DND-41 (cell line): ENCODE measurements around the gene CSNK2B.

Experiments used
- ATAC-seq: fragments of 200-7000 bp; cut with Tn5 transposase; 3 replicates; pipeline ENCODE4 v1.9.1; 2021; ENCODE audit warnings: low read depth; ENCODE audit not compliant: insufficient read depth
- DNase-seq: peaks from one replicate; pipeline ENCODE4 v3.0.0-alpha.2; 2020
- H2AFZ ChIP-seq: 2 replicates; pipeline ENCODE4 v1.6.0; 2012; ENCODE audit warnings: low read depth, low read length
- H3K27ac ChIP-seq: 2 replicates; pipeline ENCODE4 v1.5.1; 2012; ENCODE audit warnings: low read length, inconsistent platforms
- H3K27me3 ChIP-seq: fragments of 200-600 bp; sonication (generic); 2 replicates; pipeline ENCODE4 v1.6.0; 2012; ENCODE audit warnings: low read length, mild to moderate bottlenecking, inconsistent platforms; ENCODE audit not compliant: insufficient read depth, poor library complexity
- H3K36me3 ChIP-seq: 2 replicates; pipeline ENCODE4 v1.5.1; 2012; ENCODE audit warnings: low read length, inconsistent platforms; ENCODE audit not compliant: insufficient read depth
- H3K4me1 ChIP-seq: 2 replicates; pipeline ENCODE4 v1.5.1; 2012; ENCODE audit warnings: mild to moderate bottlenecking, low read length; ENCODE audit not compliant: insufficient read depth
- H3K4me2 ChIP-seq: 2 replicates; pipeline ENCODE4 v1.6.0; 2012; ENCODE audit warnings: mild to moderate bottlenecking, moderate library complexity, low read length, inconsistent platforms; ENCODE audit not compliant: insufficient read depth
- H3K4me3 ChIP-seq, 2 experiments: fragments of 200-600 bp in 1 of 2; shearing (Covaris generic) in 1 of 2; 2 replicates each; pipeline ENCODE4 v1.5.1; 2012 to 2016; ENCODE audit warnings: inconsistent platforms in 2 of 2, low read length in 2 of 2, mild to moderate bottlenecking in 2 of 2, low read depth in 1 of 2, moderate library complexity in 1 of 2
- H3K79me2 ChIP-seq: 2 replicates; pipeline ENCODE4 v1.6.0; 2012; ENCODE audit warnings: low read length, inconsistent platforms; ENCODE audit not compliant: insufficient read depth
- H3K9ac ChIP-seq: 2 replicates; pipeline ENCODE4 v1.6.0; 2012; ENCODE audit warnings: low read depth, mild to moderate bottlenecking, inconsistent platforms, low read length, moderate library complexity
- H3K9me3 ChIP-seq: 2 replicates; pipeline ENCODE4 v1.5.1; 2012; ENCODE audit warnings: low read length, moderate library complexity, mild to moderate bottlenecking, inconsistent platforms; ENCODE audit not compliant: insufficient read depth, severe bottlenecking
- H4K20me1 ChIP-seq: 2 replicates; pipeline ENCODE4 v1.6.0; 2012; ENCODE audit warnings: low read length; ENCODE audit not compliant: insufficient read depth
- EZH2 ChIP-seq: IDR thresholded peaks from 3 replicates; pipeline ENCODE4 v1.6.1; 2012; ENCODE audit warnings: borderline replicate concordance, low read depth, mild to moderate bottlenecking, moderate library complexity, low read length, inconsistent platforms; ENCODE audit not compliant: severe bottlenecking
- TF ChIP-seq, protein P1 (sequence below): IDR thresholded peaks from 2 replicates; pipeline ENCODE4 v1.5.1; 2012; ENCODE audit warnings: borderline replicate concordance, low read length, moderate library complexity, mild to moderate bottlenecking; ENCODE audit not compliant: poor library complexity, severe bottlenecking; ENCODE audit errors: extremely low read depth

Gene CSNK2B

DNA sequence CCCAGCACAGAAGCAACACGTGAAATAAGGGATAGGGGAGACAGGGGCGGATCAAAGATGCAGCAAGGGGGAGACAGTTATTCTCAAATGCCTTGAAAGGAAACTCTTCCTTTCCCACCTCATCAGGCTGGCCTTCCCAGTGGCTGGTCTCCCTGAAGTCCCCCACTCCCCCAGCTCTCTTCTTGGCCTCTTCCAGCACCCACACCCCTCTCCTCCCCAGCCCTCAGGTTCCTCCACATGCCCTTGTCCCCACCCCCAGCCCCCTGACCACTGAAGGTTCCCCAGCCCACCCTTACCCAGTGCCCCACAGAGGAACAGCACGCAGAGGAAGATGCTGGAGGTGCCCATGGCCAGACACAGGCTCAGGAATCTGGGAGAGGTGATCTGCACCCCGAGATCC, 47.6 kb downstream of the CSNK2B start:
- no peaks in the 10 kb centered on the region for H3K4me1 ChIP-seq
- no peaks in the 10 kb centered on the region for H3K9me3 ChIP-seq
- no peak for DNase-seq
- no peak for TF ChIP-seq EZH2
- TF ChIP-seq, protein P1, sequence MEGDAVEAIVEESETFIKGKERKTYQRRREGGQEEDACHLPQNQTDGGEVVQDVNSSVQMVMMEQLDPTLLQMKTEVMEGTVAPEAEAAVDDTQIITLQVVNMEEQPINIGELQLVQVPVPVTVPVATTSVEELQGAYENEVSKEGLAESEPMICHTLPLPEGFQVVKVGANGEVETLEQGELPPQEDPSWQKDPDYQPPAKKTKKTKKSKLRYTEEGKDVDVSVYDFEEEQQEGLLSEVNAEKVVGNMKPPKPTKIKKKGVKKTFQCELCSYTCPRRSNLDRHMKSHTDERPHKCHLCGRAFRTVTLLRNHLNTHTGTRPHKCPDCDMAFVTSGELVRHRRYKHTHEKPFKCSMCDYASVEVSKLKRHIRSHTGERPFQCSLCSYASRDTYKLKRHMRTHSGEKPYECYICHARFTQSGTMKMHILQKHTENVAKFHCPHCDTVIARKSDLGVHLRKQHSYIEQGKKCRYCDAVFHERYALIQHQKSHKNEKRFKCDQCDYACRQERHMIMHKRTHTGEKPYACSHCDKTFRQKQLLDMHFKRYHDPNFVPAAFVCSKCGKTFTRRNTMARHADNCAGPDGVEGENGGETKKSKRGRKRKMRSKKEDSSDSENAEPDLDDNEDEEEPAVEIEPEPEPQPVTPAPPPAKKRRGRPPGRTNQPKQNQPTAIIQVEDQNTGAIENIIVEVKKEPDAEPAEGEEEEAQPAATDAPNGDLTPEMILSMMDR: no peak
- no peaks in the 10 kb centered on the region for H3K27me3 ChIP-seq
- H3K36me3 ChIP-seq: no peaks in the 10 kb centered on the region
- no peaks in the 10 kb centered on the region for H4K20me1 ChIP-seq
- no peaks in the 10 kb centered on the region for H3K79me2 ChIP-seq
- no peak overlapping the region for H3K27ac ChIP-seq
- H3K9ac ChIP-seq: no peak overlapping the region
- no peak overlapping the region for H3K4me2 ChIP-seq
- H2AFZ ChIP-seq: no peak overlapping the region
- ATAC-seq: no peak
- H3K4me3 ChIP-seq: no peak overlapping the region

DNA sequence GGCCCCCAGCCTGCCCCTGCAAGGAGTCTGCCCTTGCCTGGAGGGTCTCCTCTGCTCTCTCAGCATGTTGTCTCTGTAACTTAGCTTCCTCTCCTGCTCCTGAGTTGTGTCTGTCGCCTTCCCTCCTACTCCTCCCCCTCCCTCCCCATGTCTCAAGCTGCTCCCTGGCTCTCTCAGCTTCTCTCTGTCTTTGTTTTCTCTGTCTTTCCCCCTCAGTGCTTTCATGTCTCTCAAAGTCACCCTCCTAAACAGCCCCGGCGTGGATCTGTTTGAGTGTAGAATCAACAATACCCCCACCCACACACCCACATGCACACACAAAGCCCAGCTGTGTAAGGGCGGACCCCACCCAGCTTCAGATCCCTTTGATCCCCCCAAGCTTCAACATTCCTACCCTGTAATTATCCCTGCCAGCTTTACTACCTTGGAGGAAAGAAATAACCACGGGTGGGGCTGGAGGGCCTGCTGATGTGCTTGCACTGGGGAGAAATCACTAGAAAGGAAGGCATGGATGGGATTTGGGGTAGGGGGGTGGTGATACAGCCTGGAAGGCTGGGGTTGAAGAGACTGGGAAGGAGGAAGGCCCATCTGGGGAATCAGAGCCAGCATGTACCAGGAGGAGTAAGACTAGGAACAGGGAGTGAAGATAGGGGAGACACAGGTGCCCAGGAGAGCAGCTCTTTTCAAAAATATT, 48.3 kb downstream of the CSNK2B start:
- H3K27me3 ChIP-seq: no peaks in the 10 kb centered on the region
- 0 out of 2 replicates have a peak overlapping the region, but pooled peaks have one; percentile 5 for H3K9ac ChIP-seq
- ATAC-seq (no peak), DNase-seq (no peak)
- H3K4me2 ChIP-seq: no peak overlapping the region
- no peaks in the 10 kb centered on the region for H3K36me3 ChIP-seq
- H3K9me3 ChIP-seq: no peaks in the 10 kb centered on the region
- H4K20me1 ChIP-seq: no peaks in the 10 kb centered on the region
- no peaks in the 10 kb centered on the region for H3K79me2 ChIP-seq
- H3K4me1 ChIP-seq: no peaks in the 10 kb centered on the region
- no peak overlapping the region for H3K27ac ChIP-seq
- H3K4me3 ChIP-seq: no peak overlapping the region
- no peak for TF ChIP-seq EZH2
- TF ChIP-seq, protein P1: no peak
- no peak overlapping the region for H2AFZ ChIP-seq

DNA sequence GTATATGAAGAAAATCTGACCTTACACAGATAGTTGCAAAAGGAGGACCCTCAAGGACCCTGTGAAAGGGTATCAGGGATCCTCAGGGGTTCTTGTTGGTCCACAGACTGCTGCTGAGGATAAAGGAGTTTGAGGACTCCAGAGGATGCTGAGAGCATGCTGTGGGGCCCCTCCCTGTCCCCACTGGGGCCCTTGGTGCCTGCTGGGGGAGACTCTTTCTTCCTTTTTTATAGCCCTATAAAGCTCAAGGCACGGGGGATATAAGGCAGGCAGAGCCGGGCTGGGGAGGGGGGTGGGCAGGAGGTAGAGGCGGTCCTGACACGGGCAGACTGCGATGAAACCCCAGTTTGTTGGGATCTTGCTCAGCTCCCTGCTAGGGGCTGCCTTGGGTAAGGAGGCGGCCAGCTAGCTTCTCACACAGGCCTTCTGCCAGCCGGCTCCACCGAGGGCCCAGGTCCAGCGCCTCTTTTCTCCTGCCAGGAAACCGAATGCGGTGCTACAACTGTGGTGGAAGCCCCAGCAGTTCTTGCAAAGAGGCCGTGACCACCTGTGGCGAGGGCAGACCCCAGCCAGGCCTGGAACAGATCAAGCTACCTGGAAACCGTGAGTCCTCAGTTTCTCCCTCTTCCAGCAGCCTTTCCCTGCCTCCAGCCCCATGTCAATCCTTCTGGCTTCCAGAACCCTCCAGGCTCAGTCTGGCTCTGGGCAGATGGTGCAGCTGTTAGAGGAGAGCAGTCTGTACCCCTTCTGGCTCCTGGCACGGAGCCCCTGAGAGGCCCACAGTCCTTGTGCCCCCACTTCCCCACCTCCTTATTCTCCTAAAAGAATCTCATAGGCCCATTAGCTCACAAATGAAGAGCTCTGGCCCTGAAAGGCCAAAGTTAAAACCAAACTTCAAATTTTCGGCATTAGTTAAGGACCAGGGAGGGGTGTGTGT, 49.4 kb downstream of the CSNK2B start, which contains the start of gene LY6G6D:
LY6G6D (plus strand) TSS at position 327 of the 937 bp plus-strand sequence; CDS start at position 335, 8 bp downstream.
- no peak within 1 kb of the TSS for H3K4me3 ChIP-seq
- no peaks in the 10 kb centered on the region for H3K9me3 ChIP-seq
- TF ChIP-seq EZH2: no peak
- TF ChIP-seq, protein P1: no peak
- H3K27ac ChIP-seq: no peak within 1 kb of the TSS
- H3K4me2 ChIP-seq: no peak within 1 kb of the TSS
- H3K36me3 ChIP-seq: no peaks in the 10 kb centered on the region
- 0 out of 2 replicates have a peak within 1 kb of the TSS, but pooled peaks have one; percentile 5 for H3K9ac ChIP-seq
- H2AFZ ChIP-seq: no peak within 1 kb of the TSS
- H3K4me1 ChIP-seq: no peaks in the 10 kb centered on the region
- H3K27me3 ChIP-seq: no peaks in the 10 kb centered on the region
- ATAC-seq: no peak
- H4K20me1 ChIP-seq: no peaks in the 10 kb centered on the region
- H3K79me2 ChIP-seq: no peaks in the 10 kb centered on the region
- DNase-seq: no peak
